GM18861 (cell line): Measurements from ENCODE around the gene LDLRAD4.

ENCODE experiments used
- ATAC-seq: cut with Tn5 transposase; IDR thresholded peaks from one replicate; pipeline ENCODE4 v1.9.1; 2021; ENCODE audit not compliant: unreplicated experiment

Gene LDLRAD4

DNA sequence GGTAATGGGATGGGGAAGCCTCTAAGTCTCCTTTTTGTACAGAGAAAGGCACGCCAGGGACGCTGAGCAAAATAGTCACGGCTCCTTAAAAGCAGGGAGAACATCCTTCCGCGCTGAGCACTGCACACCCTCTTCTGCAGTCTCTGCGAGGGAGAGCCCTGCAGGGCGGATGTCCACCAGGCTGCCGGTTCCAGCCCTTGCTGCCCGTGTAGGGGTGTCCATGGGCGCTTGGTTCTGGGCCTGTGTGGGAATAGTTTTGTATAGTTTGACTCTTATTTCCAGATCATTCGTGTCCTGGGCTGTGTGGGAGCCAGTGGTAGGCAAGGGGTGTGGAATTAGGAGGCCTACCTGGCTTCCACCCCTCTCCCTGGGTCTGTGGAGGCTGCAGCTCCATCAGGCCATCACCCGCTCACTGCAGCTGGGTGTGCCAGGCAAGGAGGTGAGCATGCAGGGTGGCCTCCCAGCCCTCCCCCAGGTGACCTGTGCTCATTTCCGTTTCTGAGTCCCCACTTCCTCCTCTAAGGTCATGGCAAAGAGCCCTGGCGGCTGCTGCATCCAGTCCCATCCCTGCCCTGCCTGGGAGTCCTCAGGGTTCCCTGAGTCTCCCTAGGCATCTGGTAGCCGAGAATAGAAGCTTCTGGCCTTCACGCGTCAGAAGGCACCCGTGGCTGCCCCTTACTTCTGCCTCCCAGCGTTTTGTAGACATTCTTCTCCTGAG, 202.6 kb downstream of the LDLRAD4 start:
- ATAC-seq, result no peak

DNA sequence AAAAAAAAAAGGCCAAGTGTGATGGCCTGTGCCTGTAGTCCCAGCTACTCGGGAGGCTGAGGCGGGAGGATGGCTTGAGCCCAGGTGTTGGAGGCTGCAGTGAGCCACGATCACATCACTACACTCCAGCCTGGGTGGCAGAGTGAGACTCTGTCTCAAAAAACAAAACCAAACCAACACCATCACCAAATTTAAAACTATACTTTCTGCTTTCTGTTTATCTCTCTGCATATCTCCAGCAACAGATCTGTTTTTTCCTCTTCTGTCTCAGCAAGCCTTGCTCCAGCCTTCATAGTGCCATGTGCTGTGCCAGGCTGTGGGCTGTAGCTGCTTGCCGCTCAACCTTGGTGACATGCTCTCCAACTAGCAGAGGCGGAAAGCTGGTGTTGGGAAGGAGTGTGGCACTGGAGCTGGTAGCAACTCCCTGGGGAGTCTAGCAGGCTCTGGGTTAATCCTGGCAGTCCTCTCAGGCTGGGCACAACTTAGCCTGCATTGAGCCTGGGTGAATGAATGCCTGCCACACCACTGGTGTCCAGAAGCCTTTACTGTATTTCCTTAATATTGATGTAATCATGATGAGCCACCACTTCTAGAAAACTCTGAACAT, 204.1 kb downstream of the LDLRAD4 start:
- no peak for ATAC-seq

DNA sequence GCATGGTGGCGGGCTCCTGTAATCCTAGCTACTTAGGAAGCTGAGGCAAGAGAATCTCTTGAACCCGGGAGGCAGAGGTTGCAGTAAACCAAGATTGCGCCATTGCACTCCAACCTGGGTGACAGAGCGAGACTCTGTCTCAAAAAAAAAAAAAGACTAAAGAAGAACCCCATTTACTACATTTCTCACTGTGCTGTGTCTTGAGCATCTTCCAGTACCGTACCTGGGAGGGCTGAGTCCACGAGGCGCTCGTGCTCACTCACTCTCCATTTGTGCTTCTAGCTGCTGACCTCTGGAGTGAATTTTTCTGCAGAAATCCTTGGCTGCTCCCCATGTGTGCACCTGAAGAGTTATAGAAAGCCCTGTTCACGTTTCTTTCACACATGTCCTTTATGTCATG, 204.8 kb downstream of the LDLRAD4 start:
- ATAC-seq, result no peak

DNA sequence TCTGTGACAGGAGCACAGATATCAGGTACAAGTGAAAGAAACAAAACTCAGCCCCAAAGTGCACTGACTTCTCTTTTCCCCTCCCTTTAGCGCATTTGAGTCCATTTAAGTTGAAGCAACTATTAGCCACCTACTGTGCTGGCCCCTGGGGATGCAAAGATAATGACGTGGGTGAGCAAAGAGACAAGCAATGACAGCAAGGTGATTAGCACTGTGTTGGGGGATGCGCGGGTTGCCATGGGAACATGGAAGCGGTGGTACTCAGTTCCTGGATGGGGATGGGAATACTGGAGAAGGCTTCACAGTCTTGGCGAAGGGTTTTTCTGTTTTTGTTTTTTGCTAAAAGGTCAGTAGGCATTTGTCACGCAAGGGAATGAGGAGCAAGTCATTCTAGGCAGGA, 205.8 kb downstream of the LDLRAD4 start:
- ATAC-seq, result no peak

DNA sequence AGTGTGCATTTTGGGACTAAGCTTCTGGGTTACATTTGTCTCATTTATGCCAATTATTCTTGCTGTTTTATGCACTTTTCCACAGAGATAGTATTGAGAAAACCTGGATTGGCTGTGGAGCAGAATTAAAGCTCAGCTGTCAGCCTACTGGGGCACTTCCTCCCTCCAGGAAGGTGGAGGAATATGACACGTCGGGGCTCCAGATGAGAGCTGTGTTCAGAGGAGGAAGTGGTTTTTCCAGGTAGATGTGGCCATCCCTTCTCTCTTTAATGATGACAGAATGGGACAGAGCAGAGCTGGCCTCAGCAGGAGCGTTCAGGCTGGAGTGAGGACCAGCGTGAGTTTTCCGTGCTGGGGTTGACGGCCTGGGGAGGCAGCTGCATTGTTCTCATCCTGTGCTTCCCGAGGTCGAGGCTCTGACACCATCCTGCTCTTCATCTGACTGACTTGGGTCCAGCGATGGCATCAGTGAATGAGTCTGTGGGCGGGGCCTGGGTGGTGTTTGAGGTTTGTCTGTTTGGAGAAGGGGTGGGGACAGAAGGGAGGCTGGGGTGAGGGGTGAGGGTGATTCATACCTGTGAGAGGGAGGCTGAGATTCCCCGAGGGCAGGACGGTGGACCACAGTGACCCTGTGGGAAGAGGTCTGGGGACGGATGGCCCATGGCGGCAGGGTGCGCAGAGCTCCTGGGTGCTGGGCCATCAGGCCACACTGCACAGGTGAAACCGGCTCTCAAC, 207.0 kb downstream of the LDLRAD4 start:
- no peak for ATAC-seq

DNA sequence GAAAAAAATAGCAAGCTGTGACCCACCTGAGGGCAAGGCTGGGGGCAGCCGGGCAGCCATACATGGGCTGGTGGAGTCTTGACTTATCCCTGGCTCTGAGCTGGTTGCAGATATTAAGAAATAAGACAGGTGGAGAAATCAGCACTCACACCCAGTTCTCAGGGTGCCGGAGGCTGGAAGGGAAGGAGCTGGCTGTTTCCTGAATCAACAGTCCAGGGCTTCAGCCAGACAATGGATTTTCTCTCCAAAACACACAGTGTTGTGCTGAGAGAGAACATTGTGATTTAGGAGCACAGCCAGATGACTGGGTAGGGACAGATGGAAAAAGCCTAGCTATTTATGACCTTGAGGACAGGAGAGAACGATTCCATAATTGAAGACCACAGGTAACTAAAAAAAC, 208.8 kb downstream of the LDLRAD4 start:
- ATAC-seq, result no peak

DNA sequence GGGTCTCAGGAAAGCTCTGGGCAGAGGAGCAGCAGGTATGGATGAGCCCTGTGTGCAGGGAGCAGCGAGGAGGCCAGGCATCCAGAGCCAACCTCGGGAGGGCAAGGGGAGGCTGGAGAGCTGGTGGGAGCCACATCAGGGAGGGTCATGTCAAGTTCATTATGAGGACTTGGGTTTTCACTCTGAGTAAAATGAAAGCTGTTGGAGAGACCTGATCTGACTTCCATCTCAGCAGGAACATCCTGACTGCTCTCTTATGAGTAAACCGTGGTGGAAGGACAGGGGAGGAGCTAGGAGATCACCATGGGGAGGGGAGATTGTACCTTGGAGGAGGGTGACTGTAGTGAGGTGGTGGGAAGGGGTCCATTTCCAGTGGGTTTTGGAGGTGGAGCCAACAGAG, 209.8 kb downstream of the LDLRAD4 start:
- no peak for ATAC-seq

DNA sequence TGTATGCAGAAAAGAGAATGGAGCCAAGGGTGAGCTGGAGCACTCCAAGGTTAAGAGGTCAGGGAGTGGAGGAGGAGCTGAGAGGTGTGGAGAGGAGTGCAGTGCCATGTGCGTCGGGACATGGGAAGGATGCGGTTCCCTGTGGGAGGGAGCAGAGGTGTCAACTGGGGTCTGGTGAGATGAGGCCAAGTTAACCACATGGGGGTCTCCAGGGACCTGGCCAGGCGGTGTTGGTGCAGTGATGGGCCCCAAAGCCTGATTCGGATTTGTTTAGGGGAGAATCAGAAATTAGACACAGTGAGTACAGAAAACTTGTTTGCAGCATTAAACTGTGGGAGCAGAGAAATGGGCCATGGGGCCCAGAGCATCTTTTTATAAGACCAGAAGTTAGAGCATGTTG, 210.5 kb downstream of the LDLRAD4 start:
- ATAC-seq, result no peak

DNA sequence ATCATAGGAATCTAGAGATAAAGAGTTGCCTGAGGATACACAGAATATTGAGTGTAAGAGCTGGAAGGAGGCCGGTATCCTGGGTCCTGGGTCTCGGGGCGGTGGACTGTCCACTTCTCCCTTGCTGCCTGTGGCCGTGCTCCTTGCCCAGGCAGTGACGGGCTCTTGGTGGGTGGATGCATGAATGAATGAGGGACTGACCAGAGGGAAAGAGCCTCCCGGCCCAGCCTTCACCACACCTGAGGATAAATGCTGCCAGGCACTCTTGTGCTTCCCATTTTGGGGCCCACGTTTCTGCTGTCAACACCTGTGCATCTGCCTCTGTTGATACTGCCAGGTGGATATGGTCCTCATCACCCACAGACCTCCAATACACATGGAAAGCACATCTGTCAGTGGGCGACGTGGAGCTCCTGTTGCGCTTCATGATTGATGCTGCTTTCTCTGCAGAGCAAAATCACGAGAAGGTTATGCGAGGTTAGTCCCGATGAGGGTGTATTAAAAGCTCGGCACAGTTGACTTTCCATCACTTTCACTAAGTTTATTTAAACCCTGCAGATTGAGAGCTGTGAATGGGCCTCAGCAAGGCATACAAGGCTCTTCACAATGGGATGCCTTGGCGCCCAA, 211.4 kb downstream of the LDLRAD4 start:
- ATAC-seq, result no peak

DNA sequence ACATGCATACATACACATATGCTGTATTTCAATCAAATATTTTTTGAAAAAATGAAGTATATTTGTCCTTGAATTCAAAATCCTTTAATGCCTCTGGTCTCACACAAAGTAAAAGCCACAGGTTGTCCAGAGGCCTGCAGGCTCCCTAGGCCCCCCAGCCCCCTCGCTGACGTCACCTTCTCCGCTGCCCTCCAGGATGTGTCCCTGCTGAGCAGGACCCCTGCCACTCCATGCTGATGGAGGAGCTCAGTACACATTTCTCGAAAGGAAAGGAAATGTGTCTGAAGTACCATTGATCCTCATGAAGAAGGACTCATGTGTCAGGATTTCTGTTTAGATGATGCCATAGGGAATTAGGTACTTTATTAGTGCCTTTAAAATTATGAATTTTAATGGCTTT, 212.1 kb downstream of the LDLRAD4 start:
- no peak for ATAC-seq

DNA sequence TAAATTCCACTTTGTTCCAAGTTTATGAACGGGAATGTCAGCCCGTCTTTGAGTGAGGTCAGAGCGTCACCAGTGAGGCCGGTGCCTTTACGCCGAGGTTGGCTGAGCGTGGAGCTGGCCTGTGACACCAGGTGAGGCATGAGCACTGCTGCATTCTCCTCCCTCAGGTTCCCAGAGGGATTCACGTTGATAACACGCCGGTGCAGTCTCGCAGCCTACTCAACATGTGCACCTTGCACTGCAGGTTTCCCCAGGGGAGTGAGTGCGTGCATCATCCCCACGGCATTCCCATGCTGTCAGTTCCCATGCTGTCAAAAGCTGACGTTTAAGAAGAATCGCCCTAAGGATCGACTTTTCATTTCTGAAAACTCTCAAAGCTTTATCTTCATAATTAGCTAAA, 213.3 kb downstream of the LDLRAD4 start:
- ATAC-seq, result no peak

DNA sequence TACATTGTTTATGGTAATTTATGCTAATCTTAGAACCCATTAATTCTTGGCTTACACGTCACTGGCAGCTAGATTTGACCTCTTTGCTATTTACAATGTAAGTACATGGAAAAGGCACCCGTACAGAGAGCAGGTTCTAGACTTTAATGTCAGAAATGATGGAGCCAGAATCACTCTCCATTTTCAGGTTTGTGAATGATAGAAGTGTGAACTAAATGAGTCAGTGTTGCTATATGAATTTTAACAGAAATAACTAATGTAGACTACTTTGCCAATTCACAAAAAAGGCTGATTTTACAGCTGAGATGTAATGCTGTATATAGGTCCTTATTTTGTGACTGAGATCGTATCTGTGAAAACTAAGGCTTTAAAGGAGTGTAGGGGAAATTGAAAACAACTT, 214.6 kb downstream of the LDLRAD4 start:
- ATAC-seq, result no peak

DNA sequence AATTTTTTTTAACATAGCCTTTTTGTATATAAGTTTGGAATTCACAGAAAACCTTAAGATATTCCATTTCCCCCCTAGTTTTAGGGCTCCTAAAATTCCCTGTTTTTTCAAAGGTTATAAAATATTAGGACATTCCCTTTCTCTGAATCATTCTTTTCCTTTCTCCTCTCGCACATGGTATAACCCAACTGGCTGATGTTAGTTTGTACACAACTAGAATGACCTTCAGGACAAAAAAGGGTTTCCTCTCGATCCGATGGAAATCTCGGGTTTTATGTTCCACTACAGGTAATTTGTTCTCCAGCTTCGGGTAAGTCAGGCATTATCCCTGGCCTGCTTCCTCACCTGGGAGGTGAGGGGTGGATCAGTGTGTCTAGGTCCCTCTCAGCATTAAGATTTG, 215.1 kb downstream of the LDLRAD4 start:
- no peak for ATAC-seq

DNA sequence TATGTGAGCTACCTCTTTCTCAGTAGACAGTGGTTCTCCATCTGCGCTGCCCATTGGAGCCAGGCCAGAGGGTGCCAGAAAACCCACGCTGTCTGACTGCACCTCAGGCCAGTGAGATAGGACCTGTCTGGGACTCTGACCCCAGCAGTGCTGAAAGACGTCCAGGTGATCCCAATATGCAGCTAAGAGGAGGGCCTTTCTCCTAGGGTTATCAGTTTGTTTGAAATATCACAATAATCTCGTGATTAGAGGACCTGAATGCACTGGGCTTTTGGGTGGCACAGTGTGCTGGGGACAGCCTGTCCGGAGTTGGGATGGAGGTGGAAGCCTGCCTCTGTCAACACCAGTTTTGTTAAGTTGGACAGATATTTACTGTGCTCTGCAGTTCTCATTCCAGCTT, 216.3 kb downstream of the LDLRAD4 start:
- no peak for ATAC-seq

DNA sequence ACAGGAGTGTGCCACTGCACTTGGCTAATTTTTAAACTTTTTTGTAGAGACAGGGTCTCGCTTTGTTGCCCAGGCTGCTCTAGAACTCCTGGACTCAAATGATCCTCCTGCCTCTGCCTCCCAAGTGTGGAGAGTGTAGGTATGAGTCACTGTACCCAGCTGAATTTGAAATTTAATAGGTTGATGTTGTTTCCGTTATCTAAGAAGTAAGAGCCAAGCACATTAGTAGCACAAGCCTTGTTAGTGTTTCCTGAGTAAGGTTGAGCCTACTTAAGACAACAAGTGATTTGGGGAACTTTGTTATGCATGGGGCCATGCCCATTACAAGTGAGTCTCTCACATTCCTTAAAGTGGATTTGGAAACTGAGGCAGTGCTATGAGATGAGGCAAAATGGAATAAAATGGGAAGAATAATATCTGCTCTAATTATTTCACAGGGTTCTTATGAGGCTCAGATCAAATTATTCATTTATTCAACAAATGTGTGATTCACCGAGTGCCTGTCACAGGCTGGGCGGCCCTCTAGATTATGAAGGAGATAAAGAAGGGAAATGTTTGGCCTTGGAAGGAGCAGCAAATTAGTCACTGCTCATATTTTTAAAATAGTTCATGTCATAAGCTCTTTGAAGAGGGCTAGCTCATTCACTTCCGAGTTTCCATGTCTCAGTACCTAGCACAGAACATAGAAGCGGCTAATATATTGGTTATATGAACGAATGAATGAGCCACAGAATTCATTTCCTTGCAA, 217.2 kb downstream of the LDLRAD4 start:
- no peak for ATAC-seq

DNA sequence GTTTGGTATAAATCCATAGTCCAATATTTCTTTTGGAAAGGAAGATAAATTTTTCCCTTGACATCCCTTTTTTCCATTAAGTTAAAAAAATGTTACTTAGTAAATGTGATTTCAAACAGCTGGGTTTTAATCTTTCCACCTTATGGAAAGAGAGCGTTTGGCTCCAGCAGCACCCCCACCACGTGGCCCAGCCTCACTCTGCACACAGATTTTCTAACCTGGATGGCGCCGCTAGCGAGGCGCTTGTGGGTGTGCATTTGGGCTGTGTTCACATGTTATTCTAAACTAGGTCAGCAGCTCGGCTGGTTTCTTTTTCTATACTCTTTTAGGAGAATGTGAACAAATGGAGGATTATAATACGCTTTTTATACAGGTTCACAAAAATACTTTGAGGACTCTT, 218.0 kb downstream of the LDLRAD4 start:
- no peak for ATAC-seq

DNA sequence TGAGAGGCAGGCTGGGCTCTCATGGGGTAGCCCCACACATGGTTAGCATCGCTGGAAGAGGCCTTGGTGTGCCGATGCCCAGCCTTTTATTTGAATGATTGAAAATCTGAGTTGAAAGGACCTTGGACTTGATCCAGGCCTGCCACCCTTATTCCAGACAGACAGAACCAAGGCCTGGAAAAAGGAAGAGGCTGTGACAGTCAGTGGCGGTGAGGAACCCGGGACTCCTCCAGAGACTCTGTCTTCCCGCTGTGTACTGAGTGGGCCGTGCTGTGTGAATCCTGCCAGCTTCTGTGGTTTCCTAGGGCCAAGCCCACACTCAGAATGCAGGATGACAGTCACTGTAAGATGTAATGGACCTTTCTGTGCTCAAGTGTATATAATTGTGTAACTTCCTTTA, 218.5 kb downstream of the LDLRAD4 start:
- no peak for ATAC-seq

DNA sequence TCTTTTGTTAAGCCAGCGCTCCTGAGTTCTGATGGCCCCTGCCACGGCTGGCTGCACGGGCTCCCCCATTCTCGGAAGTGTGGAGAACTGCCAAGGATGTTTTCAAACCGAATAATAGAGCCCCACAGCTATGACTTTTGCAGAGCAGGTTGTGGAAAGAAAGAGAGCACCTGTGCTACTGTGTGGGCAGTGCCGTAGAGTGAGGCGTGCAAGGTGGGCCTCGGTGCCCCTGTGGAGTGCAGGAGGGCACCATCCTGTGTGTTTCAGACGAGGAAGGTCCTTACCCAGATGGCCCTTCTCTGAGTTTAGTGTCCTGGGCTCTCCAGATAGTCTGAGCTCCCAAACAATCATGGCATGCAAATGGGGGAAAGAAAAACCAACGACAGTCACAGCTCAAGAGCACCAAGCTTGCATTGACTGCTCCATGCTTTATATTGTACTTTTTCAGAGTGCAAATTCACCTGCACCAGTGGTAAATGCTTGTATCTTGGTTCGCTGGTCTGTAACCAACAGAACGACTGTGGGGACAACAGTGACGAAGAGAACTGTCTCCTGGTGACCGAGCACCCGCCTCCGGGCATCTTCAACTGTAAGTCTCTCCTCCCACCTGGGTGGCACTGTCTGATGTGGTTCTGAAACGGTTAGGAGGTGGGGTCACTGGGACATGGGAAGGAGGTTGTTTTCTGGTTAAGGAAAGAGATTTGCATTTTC, 219.4 kb downstream of the LDLRAD4 start:
- no peak for ATAC-seq

DNA sequence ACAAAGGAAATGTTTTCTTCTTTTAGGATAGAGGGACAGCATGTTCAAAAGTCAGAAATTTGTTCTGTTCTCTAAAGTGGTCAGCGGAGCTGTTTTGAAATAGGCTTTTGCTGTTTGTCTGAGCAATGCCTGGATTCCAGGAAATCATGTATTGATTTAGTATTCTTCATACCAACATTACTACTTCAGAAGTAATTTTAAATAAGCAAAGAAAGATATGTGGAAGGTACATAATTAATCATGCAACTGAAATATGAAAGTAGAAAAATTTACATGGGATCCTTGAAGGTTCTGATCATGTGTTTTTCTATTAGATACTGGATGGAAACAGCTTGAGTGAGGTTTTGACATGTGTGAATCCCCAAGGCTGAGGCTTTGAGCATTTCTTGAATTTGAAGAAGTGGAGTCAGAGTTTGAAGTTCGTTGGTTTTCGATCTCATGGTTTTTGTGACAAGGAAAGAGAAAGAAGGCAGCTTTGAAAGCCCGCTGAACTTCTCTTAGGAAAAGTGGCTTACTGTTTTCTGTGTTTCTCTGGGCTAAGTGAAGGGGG, 220.0 kb downstream of the LDLRAD4 start:
- ATAC-seq, result no peak

DNA sequence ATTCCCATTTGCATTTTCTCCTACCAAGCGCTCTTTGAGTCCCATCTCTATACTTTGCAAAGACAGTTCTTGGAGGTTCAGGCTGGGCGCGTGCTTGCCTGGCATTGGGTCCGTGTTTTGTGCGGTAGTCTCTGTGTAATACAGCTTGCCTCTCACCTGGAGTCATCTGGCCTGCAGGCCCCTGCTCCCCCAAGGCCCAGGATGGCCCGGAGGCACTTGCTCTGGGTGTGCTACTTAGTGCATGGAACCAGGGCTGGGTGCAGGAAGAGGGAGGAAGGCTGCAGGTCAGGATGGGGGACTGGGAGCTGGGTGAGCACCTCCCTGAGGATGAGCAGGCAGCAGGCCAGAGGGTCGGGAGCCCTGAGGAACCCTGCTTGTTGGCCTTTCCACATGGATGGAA, 220.9 kb downstream of the LDLRAD4 start:
- ATAC-seq, result no peak
